AG04449 (cell line): ENCODE results near the gene SNCAIP.

Experiments used
- CTCF ChIA-PET: fragments of 350-600 bp; formaldehyde crosslinking; extraction: SDS; loops from one replicate; lab custom pipeline; 2021; ENCODE audit warnings: antibody characterized with exemption; lab: Yijun Ruan, JAX
- POLR2A ChIA-PET: fragments of 400-600, 350-600 bp; formaldehyde crosslinking; extraction: SDS; loops from one replicate; lab custom pipeline; 2020; ENCODE audit warnings: antibody characterized with exemption, inconsistent platforms; lab: Yijun Ruan, JAX
- DNase-seq: peaks from one replicate; pipeline ENCODE4 v3.0.0-alpha.2; 2010; ENCODE audit warnings: low read depth, low spot score
- H3K4me3 ChIP-seq: 2 replicates; pipeline ENCODE4 v1.5.1; 2011; ENCODE audit warnings: low read depth, mild to moderate bottlenecking, control low read depth, low read length
- TF ChIP-seq, protein P1 (sequence below): IDR thresholded peaks from one replicate; pipeline ENCODE4 v1.5.1; 2011; ENCODE audit warnings: mild to moderate bottlenecking, moderate library complexity, low read length, control low read depth, inconsistent platforms; ENCODE audit not compliant: insufficient read depth; ENCODE audit errors: missing control alignments

SNCAIP gene

DNA sequence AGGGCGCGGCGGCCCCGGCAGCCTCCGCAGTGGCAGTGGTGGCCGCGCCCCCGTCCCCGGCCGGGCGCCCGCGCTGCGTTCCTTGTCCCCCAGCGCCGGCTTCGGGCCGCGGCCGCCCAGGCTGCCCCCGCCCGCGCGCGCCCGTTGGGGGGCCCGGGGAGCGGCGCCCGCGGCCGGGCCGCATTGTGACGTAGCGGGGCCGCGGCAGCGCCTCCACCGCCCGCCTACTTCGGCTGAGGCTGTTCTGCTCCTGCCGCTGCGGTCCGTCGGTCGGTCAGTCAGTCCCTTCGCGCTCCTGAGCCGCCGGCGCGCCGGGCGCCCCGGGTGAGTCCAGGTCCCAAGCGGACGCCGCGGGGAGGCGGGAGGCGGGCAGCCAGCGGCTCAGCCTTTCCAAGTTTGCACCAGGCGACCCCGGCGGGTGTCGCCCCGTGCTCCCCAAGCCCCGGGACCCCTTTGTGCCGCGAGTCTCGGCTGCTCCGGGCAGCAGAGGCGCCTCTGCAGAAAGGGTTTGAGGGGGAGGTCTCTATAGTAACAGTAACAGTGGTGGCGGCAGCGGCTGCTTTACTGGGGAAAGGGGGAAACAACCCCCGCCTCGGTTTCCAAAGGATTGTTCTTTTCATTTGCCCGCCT is at the start of gene SNCAIP:
Gene SNCAIP, plus strand, starts transcription at position 277 of the 630 bp plus-strand sequence. CDS start 78,898 bp downstream, outside the sequence.
- peak within 1 kb of the TSS; percentile 62 for H3K4me3 ChIP-seq
- ChIA-PET POLR2A (no interaction called here), CTCF (interaction anchor here (0.9 kb wide), 1 partner anchor 117 kb away, joined by 3 read pairs; no protein-coding TSS in a partner anchor)
- TF ChIP-seq, protein P1, sequence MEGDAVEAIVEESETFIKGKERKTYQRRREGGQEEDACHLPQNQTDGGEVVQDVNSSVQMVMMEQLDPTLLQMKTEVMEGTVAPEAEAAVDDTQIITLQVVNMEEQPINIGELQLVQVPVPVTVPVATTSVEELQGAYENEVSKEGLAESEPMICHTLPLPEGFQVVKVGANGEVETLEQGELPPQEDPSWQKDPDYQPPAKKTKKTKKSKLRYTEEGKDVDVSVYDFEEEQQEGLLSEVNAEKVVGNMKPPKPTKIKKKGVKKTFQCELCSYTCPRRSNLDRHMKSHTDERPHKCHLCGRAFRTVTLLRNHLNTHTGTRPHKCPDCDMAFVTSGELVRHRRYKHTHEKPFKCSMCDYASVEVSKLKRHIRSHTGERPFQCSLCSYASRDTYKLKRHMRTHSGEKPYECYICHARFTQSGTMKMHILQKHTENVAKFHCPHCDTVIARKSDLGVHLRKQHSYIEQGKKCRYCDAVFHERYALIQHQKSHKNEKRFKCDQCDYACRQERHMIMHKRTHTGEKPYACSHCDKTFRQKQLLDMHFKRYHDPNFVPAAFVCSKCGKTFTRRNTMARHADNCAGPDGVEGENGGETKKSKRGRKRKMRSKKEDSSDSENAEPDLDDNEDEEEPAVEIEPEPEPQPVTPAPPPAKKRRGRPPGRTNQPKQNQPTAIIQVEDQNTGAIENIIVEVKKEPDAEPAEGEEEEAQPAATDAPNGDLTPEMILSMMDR = no peak
- no peak for DNase-seq

DNA sequence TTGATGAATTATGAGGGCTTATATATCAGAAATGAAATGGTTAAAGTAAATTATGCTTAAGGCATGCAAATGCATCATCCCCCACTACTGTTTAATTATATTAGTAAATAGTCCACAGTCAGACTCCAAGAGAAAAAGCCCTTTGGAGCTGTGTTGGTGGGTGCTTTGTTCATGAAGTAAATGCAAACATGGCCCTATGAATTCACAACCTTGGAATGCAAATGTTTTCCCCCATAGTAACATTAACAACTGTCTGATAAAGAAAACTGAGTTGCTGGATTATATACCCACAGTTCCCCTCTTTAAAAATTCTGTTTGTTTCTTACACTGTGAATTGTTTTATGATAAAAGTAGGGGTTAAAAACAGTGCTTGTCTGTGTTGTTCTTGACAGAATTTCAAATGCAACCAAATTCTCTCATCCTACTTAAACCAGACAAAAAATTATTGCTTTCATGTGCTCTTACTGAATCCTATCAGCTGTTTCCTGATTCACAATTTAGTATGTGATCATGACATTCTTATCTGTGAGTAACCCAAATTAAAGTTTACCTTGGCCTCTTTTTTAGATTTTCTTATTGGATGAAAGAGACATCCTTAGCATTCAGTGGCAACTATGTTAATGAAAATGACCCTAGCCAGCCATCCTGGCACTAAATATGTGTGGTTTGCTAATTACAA is 48.5 kb upstream of the SNCAIP start:
- no peak overlapping the region for H3K4me3 ChIP-seq
- ChIA-PET CTCF (no interaction called here), POLR2A (no interaction called here)
- TF ChIP-seq, protein P1 = no peak
- DNase-seq = no peak

DNA sequence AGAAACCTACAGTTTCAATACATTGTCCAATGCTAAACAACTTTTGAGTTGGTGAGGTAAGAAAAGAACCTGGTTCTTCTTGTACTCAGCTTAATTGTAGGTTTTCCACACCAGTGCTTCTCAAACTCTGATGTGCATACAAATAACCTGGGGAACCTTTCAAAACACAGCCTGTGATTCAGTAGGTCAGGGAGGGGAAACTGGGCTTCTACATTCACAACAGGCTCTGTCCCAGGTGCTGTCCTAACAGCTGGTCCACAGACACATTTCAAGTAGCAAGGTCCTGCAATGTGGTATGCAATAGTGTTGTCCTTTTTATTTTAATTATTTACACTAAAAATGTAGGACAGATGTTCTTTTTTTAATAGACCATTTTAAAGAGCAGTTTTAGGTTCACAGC is 47.4 kb upstream of the SNCAIP start:
- no peak for DNase-seq
- TF ChIP-seq, protein P1 = no peak
- no peak overlapping the region for H3K4me3 ChIP-seq
- POLR2A ChIA-PET = no interaction called here
- CTCF ChIA-PET = no interaction called here

DNA sequence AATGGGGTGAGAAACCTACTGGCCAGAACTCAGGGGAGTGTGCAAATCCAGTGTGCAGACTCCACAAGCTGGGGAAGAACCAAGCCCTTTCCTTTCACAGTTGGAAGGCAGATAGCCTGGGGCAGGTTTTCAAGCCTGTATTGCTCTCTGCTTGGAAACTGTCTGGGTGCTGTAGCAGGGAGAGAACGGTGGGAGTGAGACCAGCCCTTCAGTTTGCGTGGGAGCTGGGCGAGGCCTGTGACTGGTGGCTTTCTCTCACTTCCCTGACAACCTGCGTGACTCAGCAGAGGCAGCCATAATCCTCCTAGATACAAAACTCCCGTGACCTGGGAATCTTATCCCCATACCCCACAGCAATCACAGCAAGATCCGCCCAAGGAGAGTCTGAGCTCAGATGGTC is 44.9 kb upstream of the SNCAIP start:
- TF ChIP-seq, protein P1 = no peak
- no peak overlapping the region for H3K4me3 ChIP-seq
- POLR2A ChIA-PET = no interaction called here
- CTCF ChIA-PET = no interaction called here
- no peak for DNase-seq

DNA sequence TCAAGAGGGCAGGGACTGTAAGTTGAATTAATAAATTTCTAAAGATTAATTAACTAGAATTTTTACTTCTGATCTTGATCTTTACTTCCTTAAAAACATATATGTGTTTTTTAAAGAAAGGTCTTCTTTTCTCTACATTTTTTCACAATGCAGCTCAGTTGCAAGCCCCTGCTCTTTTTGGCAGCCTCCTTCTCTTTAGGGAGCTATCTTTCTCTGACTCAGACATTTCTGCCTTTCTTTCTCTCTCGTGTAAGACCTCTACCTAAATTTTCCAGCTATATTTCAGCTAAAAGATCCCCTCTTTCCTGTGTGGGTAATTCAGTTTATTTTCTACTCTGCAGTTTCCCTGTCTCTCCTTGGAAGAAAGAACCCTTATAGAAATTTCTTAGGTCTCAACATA is 38.3 kb upstream of the SNCAIP start:
- TF ChIP-seq, protein P1 = no peak
- CTCF ChIA-PET = interaction anchor here (1.2 kb wide), 1 partner anchor 77 kb away, joined by 3 read pairs; no protein-coding TSS in a partner anchor

DNA sequence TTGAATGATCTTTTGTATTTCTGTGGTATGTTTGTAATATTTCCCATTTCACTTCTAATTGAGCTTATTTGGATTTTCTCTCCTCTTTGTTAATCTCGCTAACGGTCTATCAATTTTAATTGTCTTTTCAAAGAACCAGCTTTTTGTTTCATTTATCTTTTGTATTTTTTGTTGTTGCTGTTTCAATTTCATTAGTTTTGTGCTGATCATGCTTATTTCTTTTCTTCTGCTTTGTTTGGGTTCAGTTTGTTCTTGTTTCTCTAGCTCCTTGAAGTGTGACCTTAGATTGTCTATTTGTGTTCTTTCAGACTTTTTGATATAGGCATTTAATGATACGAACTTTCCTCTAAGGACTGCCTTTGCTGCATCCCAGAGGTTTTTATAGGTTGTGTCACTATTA is 28.4 kb upstream of the SNCAIP start:
- DNase-seq = no peak
- H3K4me3 ChIP-seq = no peak overlapping the region
- TF ChIP-seq, protein P1 = no peak
- ChIA-PET CTCF (no interaction called here), POLR2A (no interaction called here)

More for the DNA sequence above, 38.3 kb upstream of the SNCAIP start:
- no peak for DNase-seq
- no peak overlapping the region for H3K4me3 ChIP-seq
- POLR2A ChIA-PET = no interaction called here
